Stomach (tissue), 9 donors: ENCODE data around the gene ALG11. TPM values are rescaled to one million over a fixed set of nuclear protein-coding genes. Genes with fewer than 3 reads are reported as not detected.

Experiments
- DNase-seq, 2 donors: peaks; one replicate each; pipeline versions ENCODE4 v3.0.0 to v3.0.0-alpha.2; 2013 to 2019
- H3K27ac ChIP-seq, 5 donors: fragments of 200-600 bp in 4 of 5; sonication (generic) in 4 of 5; one replicate each; pipeline ENCODE4 v1.5.1; 2013 to 2019; ENCODE audit warnings: mild to moderate bottlenecking in 1 of 5, moderate library complexity in 1 of 5
- H3K27me3 ChIP-seq, 3 donors: fragments of 200-600 bp; sonication (generic); one replicate each; pipeline ENCODE4 v1.5.1; 2017 to 2019; ENCODE audit warnings: mixed run types in 1 of 3
- H3K36me3 ChIP-seq, 4 donors: fragments of 200-600 bp; sonication (generic); 1 replicate in 3 of 4; 2 replicates in 1 of 4; pipeline ENCODE4 v1.5.1; 2016 to 2019
- H3K4me1 ChIP-seq, 4 donors: fragments of 200-600 bp; sonication (generic); one replicate each; pipeline ENCODE4 v1.5.1; 2016 to 2019
- H3K4me3 ChIP-seq, 4 donors: fragments of 200-600 bp; sonication (generic) in 3 of 4; one replicate each; pipeline ENCODE4 v1.5.1; 2016 to 2019; ENCODE audit warnings: mild to moderate bottlenecking in 1 of 4
- H3K9me3 ChIP-seq, 4 donors: fragments of 200-600 bp; sonication (generic); one replicate each; pipeline ENCODE4 v1.5.1; 2016 to 2019
- EP300 ChIP-seq: sonication (generic); formaldehyde crosslinking; IDR thresholded peaks from one replicate; pipeline ENCODE4 v1.6.1; 2017; ENCODE audit warnings: antibody characterized with exemption
- POLR2A ChIP-seq, 4 donors: fragments of 450-650 bp; IDR thresholded peaks; one replicate each; pipeline ENCODE4 v1.6.1; 2016; ENCODE audit warnings: antibody characterized with exemption in 4 of 4, control low read depth in 2 of 4, mild to moderate bottlenecking in 1 of 4, moderate library complexity in 1 of 4
- POLR2AphosphoS5 ChIP-seq, 3 donors: sonication (generic); formaldehyde crosslinking; IDR thresholded peaks; one replicate each; pipeline ENCODE4 v1.6.1; 2016; ENCODE audit warnings: antibody characterized with exemption in 3 of 3
- WGBS, 5 donors: extraction: QIAGEN DNeasy Blood & Tissue Kit in 3 of 5; methylation state at CpG; one replicate each; pipeline versions ENCODE4 v1.1.5 to v1.1.7; 2013 to 2018; 5-methylcytosine and 5-hydroxymethylcytosine counted together
- intact Hi-C: fragments of 100-400 bp; cut with DNase I; formaldehyde crosslinking; loops from one replicate; pipeline ENCODE4 v1.15.1; 2023; ENCODE audit warnings: low total_unique reads
- polyA plus RNA-seq, 3 donors: library from polyadenylated mRNA; stranded (reverse); fragments of 200-250 nt; gene quantifications; one replicate each; pipeline ENCODE4 v1.2.3, GENCODE V29; 2013
- total RNA-seq, 5 donors: library from RNA; depleted of rRNA; stranded (reverse); fragments of >200 nt; gene quantifications; one replicate each; pipeline versions ENCODE4 v1.1.0 to v1.2.3, GENCODE V29; 2014 to 2016
- TF ChIP-seq, protein P1 (sequence below), 7 experiments: fragments of 450-650 bp in 4 of 7; fragments of 200-600 bp in 3 of 7; sonication (generic) in 3 of 7; IDR thresholded peaks; one replicate each; pipeline ENCODE4 v1.5.1; 2016 to 2019; ENCODE audit warnings: antibody characterized with exemption in 7 of 7, control low read depth in 2 of 7, mild to moderate bottlenecking in 1 of 7
- donor health status: healthy with polysubstance abuse.
- donor health status: Bipolar disorder and iron deficiency.
- donor health status: healthy.

Gene ALG11
- total and polyA plus RNA-seq, 8 donors: 1.4 to 37.4 (median 6.2) TPM

DNA sequence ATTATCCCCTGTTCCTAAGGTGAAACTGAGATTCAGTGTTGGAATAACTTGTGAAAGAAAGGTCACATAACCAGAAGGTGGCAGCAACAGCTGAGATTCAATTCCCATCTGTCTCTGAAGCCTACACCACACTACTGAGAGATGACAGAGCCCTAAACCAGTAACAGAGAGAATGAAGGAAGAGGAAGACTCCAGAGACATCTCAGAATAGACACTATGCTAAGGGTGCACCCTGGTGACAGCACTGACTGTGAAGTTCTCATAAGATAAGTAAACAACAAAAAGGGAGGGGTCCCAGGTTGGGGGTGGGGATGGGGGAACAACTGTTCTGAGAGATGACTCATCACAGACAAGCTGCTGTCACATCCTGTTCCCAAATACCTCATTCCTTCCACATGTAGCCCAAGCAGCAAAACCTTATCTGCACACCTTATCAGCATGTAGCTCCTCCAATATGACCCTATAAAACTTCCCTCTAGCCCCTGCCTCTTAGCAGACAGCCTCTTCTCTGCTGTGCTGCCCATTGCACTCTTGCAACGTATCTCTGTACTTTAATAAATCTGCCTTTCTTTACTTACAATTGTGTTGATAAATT lies 58.8 kb downstream of the ALG11 start:
- no peaks in the 10 kb centered on the region for H3K36me3 ChIP-seq
- intact Hi-C loops: no loop called here
- DNase-seq: no peak
- no peak for TF ChIP-seq POLR2AphosphoS5 (IDR thresholded peaks at IDR 0.05)
- TF ChIP-seq, protein P1, sequence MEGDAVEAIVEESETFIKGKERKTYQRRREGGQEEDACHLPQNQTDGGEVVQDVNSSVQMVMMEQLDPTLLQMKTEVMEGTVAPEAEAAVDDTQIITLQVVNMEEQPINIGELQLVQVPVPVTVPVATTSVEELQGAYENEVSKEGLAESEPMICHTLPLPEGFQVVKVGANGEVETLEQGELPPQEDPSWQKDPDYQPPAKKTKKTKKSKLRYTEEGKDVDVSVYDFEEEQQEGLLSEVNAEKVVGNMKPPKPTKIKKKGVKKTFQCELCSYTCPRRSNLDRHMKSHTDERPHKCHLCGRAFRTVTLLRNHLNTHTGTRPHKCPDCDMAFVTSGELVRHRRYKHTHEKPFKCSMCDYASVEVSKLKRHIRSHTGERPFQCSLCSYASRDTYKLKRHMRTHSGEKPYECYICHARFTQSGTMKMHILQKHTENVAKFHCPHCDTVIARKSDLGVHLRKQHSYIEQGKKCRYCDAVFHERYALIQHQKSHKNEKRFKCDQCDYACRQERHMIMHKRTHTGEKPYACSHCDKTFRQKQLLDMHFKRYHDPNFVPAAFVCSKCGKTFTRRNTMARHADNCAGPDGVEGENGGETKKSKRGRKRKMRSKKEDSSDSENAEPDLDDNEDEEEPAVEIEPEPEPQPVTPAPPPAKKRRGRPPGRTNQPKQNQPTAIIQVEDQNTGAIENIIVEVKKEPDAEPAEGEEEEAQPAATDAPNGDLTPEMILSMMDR (IDR thresholded peaks at IDR 0.05): no peak
- TF ChIP-seq POLR2A (IDR thresholded peaks at IDR 0.05): no peak
- no peak for TF ChIP-seq EP300
- WGBS, 5 donors: 85 to 93% (median 88%) methylated on average over 1 of the region's 1 CpG
- H3K27me3 ChIP-seq: no peaks in the 10 kb centered on the region
- no peak overlapping the region for H3K27ac ChIP-seq
- H3K4me3 ChIP-seq: no peak overlapping the region
- H3K9me3 ChIP-seq: peaks cover 9 to 54% (median 33%) of the 10 kb centered on the region in 4 donors
- no peaks in the 10 kb centered on the region for H3K4me1 ChIP-seq

Other genes starting within 250 kb of the ALG11 start
- gene DHRS12, start 208.2 kb upstream of the ALG11 start, total RNA-seq: 10 to 100 TPM in 2 of 5 donors, 1 to 10 TPM in 2, not detected in 1; 4.2 to 18.1 (median 10.6) TPM
- gene DHRS12, start 208.2 kb upstream of the ALG11 start, polyA plus RNA-seq: 10 to 100 TPM; 14.1 to 27.2 (median 20.9) TPM
- under 1 TPM in 1 of 5 donors, not detected in 4; 0.37 TPM for gene TMEM272, start 167.2 kb upstream of the ALG11 start, total RNA-seq
- under 1 TPM in 1 of 3 donors, not detected in 2; 0.03 TPM for gene TMEM272, start 167.2 kb upstream of the ALG11 start, polyA plus RNA-seq
- gene CCDC70, start 150.4 kb upstream of the ALG11 start, total RNA-seq: not detected
- gene CCDC70, start 150.4 kb upstream of the ALG11 start, polyA plus RNA-seq: not detected
- gene ATP7B, start 948 bp upstream of the ALG11 start, total RNA-seq: 10 to 100 TPM in 2 of 5 donors, 1 to 10 TPM in 3; 1.2 to 21.0 (median 8.4) TPM
- gene ATP7B, start 948 bp upstream of the ALG11 start, polyA plus RNA-seq: 1 to 10 TPM in 1 of 3 donors, under 1 TPM in 2; 0.62 to 1.5 (median 0.98) TPM
- 10 to 100 TPM in 3 of 5 donors, 1 to 10 TPM in 2; 3.5 to 21.7 (median 12.5) TPM for gene UTP14C, start 12.3 kb downstream of the ALG11 start, total RNA-seq
- 1 to 10 TPM; 2.3 to 3.1 (median 2.6) TPM for gene UTP14C, start 12.3 kb downstream of the ALG11 start, polyA plus RNA-seq
- 1 to 10 TPM in 1 of 5 donors, under 1 TPM in 1, not detected in 3; 0.73 to 4.0 TPM for gene NEK5, start 116.7 kb downstream of the ALG11 start, total RNA-seq
- under 1 TPM in 2 of 3 donors, not detected in 1; 0.05 to 0.31 TPM for gene NEK5, start 116.7 kb downstream of the ALG11 start, polyA plus RNA-seq
- 100 to 1,000 TPM in 1 of 5 donors, 10 to 100 TPM in 3, 1 to 10 TPM in 1; 2.3 to 171 (median 29.4) TPM for gene NEK3, start 147.2 kb downstream of the ALG11 start, total RNA-seq
- 10 to 100 TPM in 1 of 3 donors, 1 to 10 TPM in 2; 7.6 to 14.3 (median 8.4) TPM for gene NEK3, start 147.2 kb downstream of the ALG11 start, polyA plus RNA-seq